IMR-90 (cell line): ENCODE data around the gene CYP27C1. TPM values are rescaled to one million over a fixed set of nuclear protein-coding genes. Genes with fewer than 3 reads are reported as not detected.
A peak's percentile ranks its signal among the peaks of the same experiment; 100 is the strongest.

Source experiments
- ATAC-seq: fragments of 200-7000 bp; cut with Tn5 transposase; 2 replicates; pipeline ENCODE4 v1.9.1; 2020; ENCODE audit warnings: low read depth, mild to moderate bottlenecking, moderate library complexity
- BruUV-seq: library from RNA; stranded (reverse); fragments of 400-500 nt; replicated peaks from 2 replicates; lab custom pipeline; 2021; lab: Mats Ljungman, UMichigan
- CTCF ChIA-PET: fragments of 300-600 bp; formaldehyde crosslinking; extraction: SDS; loops from one replicate; lab custom pipeline; 2021; ENCODE audit warnings: antibody characterized with exemption; lab: Yijun Ruan, JAX
- POLR2A ChIA-PET: fragments of 300-600 bp; sonication (Branson Sonifier 250); formaldehyde crosslinking; loops from one replicate; lab custom pipeline; 2022; ENCODE audit warnings: antibody characterized with exemption; ENCODE audit not compliant: unreplicated experiment; lab: Charles Lee
- DNase-seq: peaks from one replicate; pipeline ENCODE4 v3.0.0; 2013
- H2AFZ ChIP-seq: replicated peaks from 2 replicates; pipeline ENCODE3; 2013; ENCODE audit warnings: low read length, mild to moderate bottlenecking; ENCODE audit not compliant: poor library complexity
- H2AK5ac ChIP-seq: 2 replicates; pipeline ENCODE4 v1.6.1; 2013; ENCODE audit warnings: low read depth, low read length, inconsistent platforms
- H2AK9ac ChIP-seq: replicated peaks from 2 replicates; pipeline ENCODE3; 2013; ENCODE audit warnings: mild to moderate bottlenecking, low read depth, low read length, moderate library complexity; ENCODE audit not compliant: poor library complexity
- H2BK120ac ChIP-seq: 2 replicates; pipeline ENCODE4 v1.6.1; 2013; ENCODE audit warnings: low read depth, low read length, inconsistent platforms
- H2BK15ac ChIP-seq: 3 replicates; pipeline ENCODE4 v1.6.1; 2013; ENCODE audit warnings: low read depth, low read length, inconsistent platforms
- H2BK20ac ChIP-seq: 2 replicates; pipeline ENCODE4 v1.6.1; 2013; ENCODE audit warnings: low read depth, mild to moderate bottlenecking, inconsistent platforms, low read length, moderate library complexity
- H2BK5ac ChIP-seq: 2 replicates; pipeline ENCODE4 v1.6.1; 2013; ENCODE audit warnings: mild to moderate bottlenecking, low read depth, low read length, inconsistent platforms; ENCODE audit not compliant: poor library complexity, severe bottlenecking
- H3K14ac ChIP-seq: replicated peaks from 2 replicates; pipeline ENCODE4 v1.6.1; 2013; ENCODE audit warnings: low read depth, low read length, inconsistent platforms
- H3K18ac ChIP-seq: 2 replicates; pipeline ENCODE4 v1.6.1; 2013; ENCODE audit warnings: low read depth, low read length, control low read depth
- H3K23ac ChIP-seq: 2 replicates; pipeline ENCODE4 v1.6.1; 2013; ENCODE audit warnings: low read depth, low read length, inconsistent platforms
- H3K27ac ChIP-seq: 2 replicates; pipeline ENCODE4 v1.5.1; 2013; ENCODE audit warnings: mild to moderate bottlenecking, control low read depth, low read length; ENCODE audit not compliant: insufficient read depth
- H3K27me3 ChIP-seq: 2 replicates; pipeline ENCODE4 v1.6.1; 2013; ENCODE audit warnings: low read length; ENCODE audit not compliant: control insufficient read depth, insufficient read depth
- H3K36me3 ChIP-seq: 2 replicates; pipeline ENCODE4 v1.6.1; 2013; ENCODE audit warnings: low read length, mixed read lengths; ENCODE audit not compliant: control insufficient read depth, insufficient read depth
- H3K4ac ChIP-seq: 2 replicates; pipeline ENCODE4 v1.6.1; 2013; ENCODE audit warnings: low read depth, low read length, inconsistent platforms
- H3K4me1 ChIP-seq: 2 replicates; pipeline ENCODE4 v1.6.1; 2013; ENCODE audit warnings: low read length, mixed read lengths; ENCODE audit not compliant: control insufficient read depth, insufficient read depth
- H3K4me2 ChIP-seq: 2 replicates; pipeline ENCODE4 v1.6.1; 2013; ENCODE audit warnings: low read depth, mild to moderate bottlenecking, control low read depth, low read length, moderate library complexity
- H3K4me3 ChIP-seq: 2 replicates; pipeline ENCODE4 v1.5.1; 2013; ENCODE audit warnings: low read depth, mild to moderate bottlenecking, control low read depth, low read length, moderate library complexity; ENCODE audit not compliant: insufficient read depth
- H3K56ac ChIP-seq: 2 replicates; pipeline ENCODE4 v1.6.1; 2013; ENCODE audit warnings: low read length, inconsistent platforms; ENCODE audit not compliant: insufficient read depth; ENCODE audit errors: extremely low read depth
- H3K79me1 ChIP-seq, 2 experiments: 2 replicates each; pipeline ENCODE4 v1.6.1; 2013; ENCODE audit warnings: low read length in 2 of 2, inconsistent platforms in 1 of 2, low read depth in 1 of 2
- H3K9ac ChIP-seq: 2 replicates; pipeline ENCODE4 v1.6.1; 2013; ENCODE audit warnings: low read depth, low read length, control low read depth
- H3K9me1 ChIP-seq: 2 replicates; pipeline ENCODE4 v1.6.1; 2013; ENCODE audit warnings: low read length, inconsistent platforms; ENCODE audit not compliant: insufficient read depth
- H3K9me3 ChIP-seq: 2 replicates; pipeline ENCODE4 v1.6.1; 2013; ENCODE audit warnings: low read length; ENCODE audit not compliant: control insufficient read depth, insufficient read depth
- H4K20me1 ChIP-seq: 2 replicates; pipeline ENCODE4 v1.6.1; 2013; ENCODE audit warnings: low read length, inconsistent platforms; ENCODE audit not compliant: insufficient read depth
- H4K5ac ChIP-seq: 2 replicates; pipeline ENCODE4 v1.6.1; 2013; ENCODE audit warnings: mild to moderate bottlenecking, low read depth, low read length, control low read depth
- H4K8ac ChIP-seq, 2 experiments: 2 replicates each; pipeline ENCODE4 v1.6.1; 2013; ENCODE audit warnings: low read depth in 2 of 2, low read length in 2 of 2, control low read depth in 1 of 2, inconsistent platforms in 1 of 2
- H4K91ac ChIP-seq: 2 replicates; pipeline ENCODE4 v1.6.1; 2013; ENCODE audit warnings: low read depth, low read length, inconsistent platforms; ENCODE audit not compliant: insufficient read depth
- CHD1 ChIP-seq: IDR thresholded peaks from 2 replicates; pipeline ENCODE4 v1.6.1; 2012; ENCODE audit warnings: low read depth, low read length, improper control_type of control experiment
- FOS ChIP-seq: fragments of 150-350 bp; IDR thresholded peaks from 2 replicates; pipeline ENCODE4 v1.6.1; 2016; ENCODE audit warnings: low read depth, low read length
- MAFK ChIP-seq: IDR thresholded peaks from 2 replicates; pipeline ENCODE4 v1.6.1; 2012; ENCODE audit warnings: low read depth, low read length, improper control_type of control experiment
- MAZ ChIP-seq: IDR thresholded peaks from 2 replicates; pipeline ENCODE4 v1.6.1; 2012; ENCODE audit warnings: low read depth, mild to moderate bottlenecking, low read length, improper control_type of control experiment, moderate library complexity, borderline replicate concordance
- MXI1 ChIP-seq: IDR thresholded peaks from 2 replicates; pipeline ENCODE4 v1.6.1; 2012; ENCODE audit warnings: low read depth, mild to moderate bottlenecking, low read length, moderate library complexity, borderline replicate concordance
- RAD21 ChIP-seq: IDR thresholded peaks from 2 replicates; pipeline ENCODE4 v1.6.1; 2012; ENCODE audit warnings: low read length, improper control_type of control experiment
- RCOR1 ChIP-seq: IDR thresholded peaks from 2 replicates; pipeline ENCODE4 v1.6.1; 2012; ENCODE audit warnings: mild to moderate bottlenecking, low read length, improper control_type of control experiment; ENCODE audit not compliant: insufficient replicate concordance
- RFX5 ChIP-seq: IDR thresholded peaks from 2 replicates; pipeline ENCODE4 v1.8.0; 2012; ENCODE audit warnings: low read depth, mild to moderate bottlenecking, low read length, moderate library complexity
- WGBS, 2 experiments: methylation state at CpG; one replicate each; pipeline versions ENCODE4 v1.1.5 to v1.1.7; 2013; ENCODE audit warnings: missing lambda C conversion rate in 2 of 2; ENCODE audit not compliant: insufficient read length in 1 of 2; ENCODE audit errors: extremely low coverage in 2 of 2; 5-methylcytosine and 5-hydroxymethylcytosine counted together
- dilution Hi-C: fragments of 300-500 bp; cut with HindIII; formaldehyde crosslinking; loops from one replicate; pipeline ENCODE4 v1.14.3; 2018; ENCODE audit warnings: low sequenced_read_pairs; ENCODE audit not compliant: unreplicated experiment
- in situ Hi-C: fragments of 300-500 bp; cut with MboI; formaldehyde crosslinking; loops from 3 replicates; pipeline ENCODE4 v1.14.3; 2019; ENCODE audit warnings: low sequenced_read_pairs, inconsistent platforms, mixed read lengths
- intact Hi-C: fragments of 100-400 bp; cut with micrococcal nuclease; formaldehyde crosslinking; loops from 2 replicates; pipeline ENCODE4 v1.10.0; 2022
- polyA plus RNA-seq, 3 experiments: library from polyadenylated mRNA; depleted of rRNA; stranded (reverse); fragments of >200 nt; gene quantifications; 2 replicates each; pipeline ENCODE4 v1.2.3, GENCODE V29; 2012; ENCODE audit warnings: low replicate concordance in 1 of 3
- total RNA-seq: library from RNA; depleted of rRNA; stranded (reverse); fragments of >200 nt; gene quantifications from 2 replicates; pipeline ENCODE4 v1.2.3, GENCODE V29; 2012
- TF ChIP-seq, protein P1 (sequence below): conservative IDR thresholded peaks from 2 replicates; pipeline ENCODE4 v1.5.1; 2012; ENCODE audit warnings: mild to moderate bottlenecking, low read depth, low read length, improper control_type of control experiment
- TF ChIP-seq, protein P2 (sequence below): fragments of 150-350 bp; IDR thresholded peaks from 2 replicates; pipeline ENCODE4 v1.6.1; 2017; ENCODE audit warnings: mild to moderate bottlenecking, antibody characterized with exemption, low read length, low read depth
- TF ChIP-seq, protein P3 (sequence below): fragments of 150-350 bp; IDR thresholded peaks from 2 replicates; pipeline ENCODE4 v1.6.1; 2016; ENCODE audit warnings: low read depth, mild to moderate bottlenecking, low read length, moderate library complexity, borderline replicate concordance

Gene CYP27C1
- total and polyA plus RNA-seq, 2 of the 4 experiments (the other 2 are of a cell fraction), result not detected

DNA sequence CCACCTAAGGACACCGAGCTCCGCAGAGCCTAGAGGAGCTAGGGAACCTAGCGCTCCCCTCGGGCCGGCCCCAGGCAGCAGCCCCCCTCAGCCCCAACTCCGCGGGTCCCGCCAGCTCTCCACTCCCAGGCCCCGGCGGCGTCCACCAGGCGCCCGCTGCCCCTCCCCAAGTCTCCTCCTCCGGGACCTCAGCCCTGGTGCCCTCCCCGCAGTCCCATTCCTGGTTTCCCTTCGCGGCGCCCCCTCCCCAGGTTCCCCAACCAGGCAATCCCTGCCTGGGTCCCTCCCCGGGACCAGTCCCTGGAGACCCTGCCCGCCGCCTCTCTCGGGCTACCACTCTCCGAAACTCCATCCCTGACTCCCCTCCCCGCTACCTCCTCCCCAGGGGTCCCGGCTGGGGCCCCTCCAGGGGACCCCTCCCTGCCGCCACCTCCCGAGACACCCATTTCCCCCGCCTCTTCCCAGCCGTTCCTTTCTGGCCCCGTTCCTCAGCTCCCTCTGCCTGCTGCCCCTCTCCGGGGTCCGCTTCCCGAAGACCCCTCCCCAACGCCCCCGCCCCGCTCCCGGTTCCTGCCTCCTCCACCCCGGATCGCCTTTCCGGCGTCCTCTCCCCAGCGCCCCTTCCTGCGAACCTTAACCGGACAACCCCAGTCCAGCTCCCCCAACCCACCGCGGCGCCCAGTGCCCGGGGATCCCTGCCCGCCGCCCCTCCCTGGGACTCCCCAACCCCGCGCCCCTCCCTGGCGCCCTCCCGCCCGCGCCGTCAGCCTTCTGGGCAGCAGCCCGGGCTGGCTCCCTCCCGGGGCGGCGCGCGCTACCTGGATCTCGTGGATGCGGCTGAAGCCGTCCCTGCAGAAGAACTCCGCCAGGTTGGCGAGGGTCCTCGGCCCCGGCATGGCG is 678 bp downstream of the CYP27C1 start (continued):
- TF ChIP-seq, protein P1, sequence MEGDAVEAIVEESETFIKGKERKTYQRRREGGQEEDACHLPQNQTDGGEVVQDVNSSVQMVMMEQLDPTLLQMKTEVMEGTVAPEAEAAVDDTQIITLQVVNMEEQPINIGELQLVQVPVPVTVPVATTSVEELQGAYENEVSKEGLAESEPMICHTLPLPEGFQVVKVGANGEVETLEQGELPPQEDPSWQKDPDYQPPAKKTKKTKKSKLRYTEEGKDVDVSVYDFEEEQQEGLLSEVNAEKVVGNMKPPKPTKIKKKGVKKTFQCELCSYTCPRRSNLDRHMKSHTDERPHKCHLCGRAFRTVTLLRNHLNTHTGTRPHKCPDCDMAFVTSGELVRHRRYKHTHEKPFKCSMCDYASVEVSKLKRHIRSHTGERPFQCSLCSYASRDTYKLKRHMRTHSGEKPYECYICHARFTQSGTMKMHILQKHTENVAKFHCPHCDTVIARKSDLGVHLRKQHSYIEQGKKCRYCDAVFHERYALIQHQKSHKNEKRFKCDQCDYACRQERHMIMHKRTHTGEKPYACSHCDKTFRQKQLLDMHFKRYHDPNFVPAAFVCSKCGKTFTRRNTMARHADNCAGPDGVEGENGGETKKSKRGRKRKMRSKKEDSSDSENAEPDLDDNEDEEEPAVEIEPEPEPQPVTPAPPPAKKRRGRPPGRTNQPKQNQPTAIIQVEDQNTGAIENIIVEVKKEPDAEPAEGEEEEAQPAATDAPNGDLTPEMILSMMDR, result no peak

DNA sequence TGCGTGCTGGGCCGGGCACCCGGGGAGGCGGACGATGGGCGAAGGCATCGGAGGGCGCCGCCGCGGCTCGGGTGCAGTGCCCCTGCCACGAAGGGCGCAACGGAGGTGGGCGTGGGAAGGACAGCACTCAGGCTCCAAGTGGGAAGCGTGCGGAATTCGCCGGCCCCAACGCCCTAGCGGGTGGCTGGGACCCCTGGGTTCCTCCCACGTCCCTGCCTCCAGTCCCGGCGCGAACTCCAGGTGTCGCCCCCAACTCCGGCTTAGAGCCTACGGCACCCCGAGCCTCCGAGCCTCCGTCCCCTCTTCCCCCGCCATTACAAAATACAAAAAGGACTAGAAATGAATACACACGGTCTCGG is 1.3 kb downstream of the CYP27C1 start:
- intact Hi-C loops, result no loop called here

More for the DNA sequence above, 1.3 kb downstream of the CYP27C1 start:
- peak overlapping the region; percentile 46 for H3K4me2 ChIP-seq
- H3K27me3 ChIP-seq, result peaks cover 54% of the 10 kb centered on the region
- DNase-seq, result no peak
- no peaks in the 10 kb centered on the region for H3K79me1 ChIP-seq
- ATAC-seq, result no peak; the same call in 1 of the 2 replicates
- H3K14ac ChIP-seq, result no peak overlapping the region
- no peak overlapping the region for H2BK120ac ChIP-seq
- H3K56ac ChIP-seq, result no peak overlapping the region
- H3K9ac ChIP-seq, result no peak overlapping the region
- no peak overlapping the region for H2AK5ac ChIP-seq
- H3K23ac ChIP-seq, result no peak overlapping the region
- peaks cover 5% of the 10 kb centered on the region; the same call in 1 of the 2 replicates for H4K20me1 ChIP-seq
- H2BK20ac ChIP-seq, result no peak overlapping the region
- no peaks in the 10 kb centered on the region for H3K9me1 ChIP-seq
- POLR2A ChIA-PET, result no interaction called here
- no peaks in the 10 kb centered on the region for H3K36me3 ChIP-seq
- in situ Hi-C loops, result no loop called here
- no peak overlapping the region for H3K4ac ChIP-seq
- no peak overlapping the region for H4K5ac ChIP-seq
- no peak overlapping the region for H2BK5ac ChIP-seq
- no CpG with 5 or more reads among the region's 35 CpGs for WGBS, 2 experiments
- H4K91ac ChIP-seq, result no peak overlapping the region
- H3K9me3 ChIP-seq, result peaks cover 18% of the 10 kb centered on the region
- H2AFZ ChIP-seq, result peak overlapping the region; percentile 16
- no peak overlapping the region for H3K18ac ChIP-seq
- dilution Hi-C loops, result no loop called here
- peaks cover 4% of the 10 kb centered on the region; the same call in 1 of the 2 replicates for H3K4me1 ChIP-seq
- no TSS peak for BruUV-seq
- no peak overlapping the region for H3K27ac ChIP-seq
- TF ChIP-seq, protein P2, sequence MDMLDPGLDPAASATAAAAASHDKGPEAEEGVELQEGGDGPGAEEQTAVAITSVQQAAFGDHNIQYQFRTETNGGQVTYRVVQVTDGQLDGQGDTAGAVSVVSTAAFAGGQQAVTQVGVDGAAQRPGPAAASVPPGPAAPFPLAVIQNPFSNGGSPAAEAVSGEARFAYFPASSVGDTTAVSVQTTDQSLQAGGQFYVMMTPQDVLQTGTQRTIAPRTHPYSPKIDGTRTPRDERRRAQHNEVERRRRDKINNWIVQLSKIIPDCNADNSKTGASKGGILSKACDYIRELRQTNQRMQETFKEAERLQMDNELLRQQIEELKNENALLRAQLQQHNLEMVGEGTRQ, result no peak
- TF ChIP-seq CHD1, result no peak
- no peak for TF ChIP-seq MAZ
- TF ChIP-seq RAD21, result no peak
- TF ChIP-seq, protein P3, sequence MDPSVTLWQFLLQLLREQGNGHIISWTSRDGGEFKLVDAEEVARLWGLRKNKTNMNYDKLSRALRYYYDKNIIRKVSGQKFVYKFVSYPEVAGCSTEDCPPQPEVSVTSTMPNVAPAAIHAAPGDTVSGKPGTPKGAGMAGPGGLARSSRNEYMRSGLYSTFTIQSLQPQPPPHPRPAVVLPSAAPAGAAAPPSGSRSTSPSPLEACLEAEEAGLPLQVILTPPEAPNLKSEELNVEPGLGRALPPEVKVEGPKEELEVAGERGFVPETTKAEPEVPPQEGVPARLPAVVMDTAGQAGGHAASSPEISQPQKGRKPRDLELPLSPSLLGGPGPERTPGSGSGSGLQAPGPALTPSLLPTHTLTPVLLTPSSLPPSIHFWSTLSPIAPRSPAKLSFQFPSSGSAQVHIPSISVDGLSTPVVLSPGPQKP, result no peak
- TF ChIP-seq FOS, result no peak
- no peak for TF ChIP-seq MAFK
- no peak for TF ChIP-seq RFX5
- no peak for TF ChIP-seq RCOR1
- no peak for TF ChIP-seq MXI1
- peak overlapping the region; percentile 27 for H3K4me3 ChIP-seq
- CTCF ChIA-PET, result no interaction called here
- no peak overlapping the region for H2BK15ac ChIP-seq
- no peak overlapping the region for H4K8ac ChIP-seq
- no peak overlapping the region for H2AK9ac ChIP-seq
